Measurements from ENCODE around the gene SLAMF6. TPM values are rescaled to one million over a fixed set of nuclear protein-coding genes. Genes with fewer than 3 reads are reported as not detected.

The SLAMF6 gene
- polyA plus RNA-seq, 3 donors = 0.06 to 0.21 (median 0.14) TPM

DNA sequence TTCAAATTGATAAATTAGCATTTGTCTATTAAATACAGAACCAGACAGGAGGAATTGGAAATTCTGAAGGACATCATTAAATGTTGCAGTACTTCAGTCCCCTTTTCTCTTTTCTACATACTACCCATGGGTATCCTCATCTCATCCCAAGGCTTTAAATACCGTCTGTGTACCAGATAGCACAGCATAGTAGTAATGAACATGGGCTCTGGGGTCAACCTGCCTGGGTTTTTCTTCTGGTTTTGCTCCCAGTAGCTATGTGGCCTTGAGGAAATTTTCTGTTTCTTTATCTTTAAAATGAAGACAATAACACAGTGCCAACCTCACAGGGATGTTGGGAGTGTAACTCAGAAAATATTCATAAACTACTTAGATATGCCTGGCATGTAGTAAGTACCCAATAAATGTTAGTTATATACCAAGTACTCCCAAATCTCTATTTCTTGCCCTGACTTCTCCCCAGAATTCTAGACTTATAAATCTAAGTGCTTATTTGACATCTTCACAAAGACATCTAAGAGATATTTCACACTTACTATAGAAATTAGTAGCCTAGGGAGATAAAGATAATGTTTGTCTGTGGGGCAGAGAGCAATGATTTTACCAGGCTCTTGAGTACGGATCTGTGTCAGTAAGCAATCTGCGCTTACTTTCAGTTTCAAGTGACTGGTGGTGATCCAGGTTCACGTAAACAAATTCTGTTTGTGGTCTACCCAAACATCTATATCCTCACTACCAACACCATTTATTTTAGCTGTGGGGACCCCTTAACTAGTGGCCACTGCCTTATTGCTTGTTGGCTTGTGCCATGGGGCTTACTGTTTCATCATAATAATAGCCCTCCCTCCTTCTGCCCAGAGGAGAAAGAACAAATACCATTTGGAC, 85.4 kb downstream of the SLAMF6 start:
- DNase-seq (ENCODE audit: low read depth in 3 of 3, low spot score in 2 of 3) = no peak

- no peak for DNase-seq (ENCODE audit: low read depth in 3 of 3, low spot score in 2 of 3)
These were observed 86.1 kb downstream of the SLAMF6 start for GRCh38 chr1:160436966-160437365.

Other genes with a start within 250 kb of the SLAMF6 start
- gene PEX19, start 238.1 kb downstream of the SLAMF6 start, polyA plus RNA-seq (ENCODE audit: insufficient read length in 3 of 3) = 10 to 100 TPM; 91.0 to 93.7 (median 91.3) TPM
- 100 to 1,000 TPM; 162 to 174 (median 166) TPM for gene COPA, start 180.0 kb downstream of the SLAMF6 start, polyA plus RNA-seq (ENCODE audit: insufficient read length in 3 of 3)
- 100 to 1,000 TPM; 156 to 175 (median 157) TPM for gene NCSTN, start 179.9 kb downstream of the SLAMF6 start, polyA plus RNA-seq (ENCODE audit: insufficient read length in 3 of 3)
- gene NHLH1, start 156.2 kb downstream of the SLAMF6 start, polyA plus RNA-seq (ENCODE audit: insufficient read length in 3 of 3) = under 1 TPM; 0.06 to 0.13 (median 0.08) TPM
- 10 to 100 TPM; 30.9 to 33.7 (median 32.8) TPM for gene VANGL2, start 122.7 kb downstream of the SLAMF6 start, polyA plus RNA-seq (ENCODE audit: insufficient read length in 3 of 3)
- 1 to 10 TPM in 2 of 3 donors, under 1 TPM in 1; 0.98 to 1.9 (median 1.2) TPM for gene CD84, start 56.2 kb upstream of the SLAMF6 start, polyA plus RNA-seq (ENCODE audit: insufficient read length in 3 of 3)
- under 1 TPM; 0.10 to 0.13 (median 0.11) TPM for gene SLAMF1, start 123.8 kb upstream of the SLAMF6 start, polyA plus RNA-seq (ENCODE audit: insufficient read length in 3 of 3)
- gene CD48, start 188.6 kb upstream of the SLAMF6 start, polyA plus RNA-seq (ENCODE audit: insufficient read length in 3 of 3) = 1 to 10 TPM; 2.0 to 2.3 (median 2.2) TPM
- gene SLAMF7, start 216.0 kb upstream of the SLAMF6 start, polyA plus RNA-seq (ENCODE audit: insufficient read length in 3 of 3) = under 1 TPM; 0.24 to 0.52 (median 0.28) TPM

Data from right renal cortex interstitium (tissue), 3 donors.